HG03521 (cell line): ENCODE data around the gene ARHGAP9.
"Not testable (repeated sequence)": the region's sequence is repeated elsewhere in the genome, so short reads cannot be mapped to it uniquely, and the experiment has no call there.

ENCODE experiments used
- ATAC-seq: cut with Tn5 transposase; IDR thresholded peaks from one replicate; pipeline ENCODE4 v1.9.1; 2021; ENCODE audit warnings: mild to moderate bottlenecking, moderate library complexity; ENCODE audit not compliant: unreplicated experiment

Gene ARHGAP9

GRCh38 chr12:57459750-57460467 lies 19.8 kb downstream of the ARHGAP9 start, which contains the start of gene GLI1:
Gene GLI1 (plus strand): TSS chr12:57459785. CDS start chr12:57463692, 3,907 bp downstream.
- no peak for ATAC-seq

GRCh38 chr12:57459055-57459749 lies 20.5 kb downstream of the ARHGAP9 start:
- ATAC-seq: peak; percentile 58

- ATAC-seq: no peak
Measured at GRCh38 chr12:57458665-57459054, 21.0 kb downstream of the ARHGAP9 start.

GRCh38 chr12:57456737-57457490 lies 22.8 kb downstream of the ARHGAP9 start:
- no peak for ATAC-seq

- ATAC-seq: no peak
Measured at GRCh38 chr12:57456145-57456700, 23.4 kb downstream of the ARHGAP9 start.

GRCh38 chr12:57455374-57456144 lies 24.1 kb downstream of the ARHGAP9 start:
- no peak for ATAC-seq

- no peak for ATAC-seq
Measured at GRCh38 chr12:57454566-57455373, 24.9 kb downstream of the ARHGAP9 start, which contains the start of gene INHBE. Gene INHBE (plus strand): TSS chr12:57455307. CDS start chr12:57455537, 230 bp downstream.

GRCh38 chr12:57454213-57454565 lies 25.5 kb downstream of the ARHGAP9 start:
- no peak for ATAC-seq

GRCh38 chr12:57452937-57453509 lies 26.6 kb downstream of the ARHGAP9 start:
- ATAC-seq: peak; percentile 42

GRCh38 chr12:57452181-57452936 lies 27.3 kb downstream of the ARHGAP9 start:
- no peak for ATAC-seq

- no peak for ATAC-seq
Measured at GRCh38 chr12:57451233-57451778, 28.4 kb downstream of the ARHGAP9 start.

- ATAC-seq: no peak
Measured at GRCh38 chr12:57450057-57450456, 29.6 kb downstream of the ARHGAP9 start.

- no peak for ATAC-seq
Measured at GRCh38 chr12:57449375-57449774, 30.3 kb downstream of the ARHGAP9 start.

GRCh38 chr12:57448669-57449068 lies 31.0 kb downstream of the ARHGAP9 start:
- ATAC-seq: no peak

GRCh38 chr12:57446292-57446960 lies 33.2 kb downstream of the ARHGAP9 start:
- no peak for ATAC-seq

GRCh38 chr12:57444744-57445143 lies 34.9 kb downstream of the ARHGAP9 start:
- no peak for ATAC-seq

- not testable (repeated sequence) for ATAC-seq
Measured at GRCh38 chr12:57444337-57444736, 35.3 kb downstream of the ARHGAP9 start.
